GM12873 (cell line): Measurements from ENCODE around the gene CCDC170.

ENCODE experiments used
- TF ChIP-seq, protein P1 (sequence below): IDR thresholded peaks from 2 replicates; pipeline ENCODE4 v1.5.1; 2012; ENCODE audit warnings: low read depth, mild to moderate bottlenecking, moderate library complexity, low read length, control low read depth; ENCODE audit not compliant: insufficient read depth; ENCODE audit errors: missing control alignments

Gene CCDC170

DNA sequence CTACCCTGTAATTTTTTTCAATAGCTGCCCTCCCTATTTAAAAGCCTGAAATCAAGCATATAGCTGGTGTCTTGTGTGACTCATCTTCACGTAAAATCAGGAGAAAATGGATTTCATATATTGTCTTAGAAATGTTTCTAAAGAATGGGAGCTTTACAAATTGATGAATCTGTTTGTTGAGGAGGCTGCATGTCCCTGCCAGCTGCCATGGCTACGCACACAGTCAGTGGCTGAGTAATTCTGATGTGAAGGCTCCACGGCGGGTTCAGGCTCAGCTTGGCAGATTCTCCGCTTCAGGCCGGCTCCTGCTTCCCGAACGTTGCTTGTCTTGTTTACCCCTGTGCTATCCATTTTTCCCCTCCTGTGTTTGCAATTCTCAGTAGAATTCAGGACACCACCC lies 82.8 kb downstream of the CCDC170 start:
- TF ChIP-seq, protein P1, sequence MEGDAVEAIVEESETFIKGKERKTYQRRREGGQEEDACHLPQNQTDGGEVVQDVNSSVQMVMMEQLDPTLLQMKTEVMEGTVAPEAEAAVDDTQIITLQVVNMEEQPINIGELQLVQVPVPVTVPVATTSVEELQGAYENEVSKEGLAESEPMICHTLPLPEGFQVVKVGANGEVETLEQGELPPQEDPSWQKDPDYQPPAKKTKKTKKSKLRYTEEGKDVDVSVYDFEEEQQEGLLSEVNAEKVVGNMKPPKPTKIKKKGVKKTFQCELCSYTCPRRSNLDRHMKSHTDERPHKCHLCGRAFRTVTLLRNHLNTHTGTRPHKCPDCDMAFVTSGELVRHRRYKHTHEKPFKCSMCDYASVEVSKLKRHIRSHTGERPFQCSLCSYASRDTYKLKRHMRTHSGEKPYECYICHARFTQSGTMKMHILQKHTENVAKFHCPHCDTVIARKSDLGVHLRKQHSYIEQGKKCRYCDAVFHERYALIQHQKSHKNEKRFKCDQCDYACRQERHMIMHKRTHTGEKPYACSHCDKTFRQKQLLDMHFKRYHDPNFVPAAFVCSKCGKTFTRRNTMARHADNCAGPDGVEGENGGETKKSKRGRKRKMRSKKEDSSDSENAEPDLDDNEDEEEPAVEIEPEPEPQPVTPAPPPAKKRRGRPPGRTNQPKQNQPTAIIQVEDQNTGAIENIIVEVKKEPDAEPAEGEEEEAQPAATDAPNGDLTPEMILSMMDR: no peak

DNA sequence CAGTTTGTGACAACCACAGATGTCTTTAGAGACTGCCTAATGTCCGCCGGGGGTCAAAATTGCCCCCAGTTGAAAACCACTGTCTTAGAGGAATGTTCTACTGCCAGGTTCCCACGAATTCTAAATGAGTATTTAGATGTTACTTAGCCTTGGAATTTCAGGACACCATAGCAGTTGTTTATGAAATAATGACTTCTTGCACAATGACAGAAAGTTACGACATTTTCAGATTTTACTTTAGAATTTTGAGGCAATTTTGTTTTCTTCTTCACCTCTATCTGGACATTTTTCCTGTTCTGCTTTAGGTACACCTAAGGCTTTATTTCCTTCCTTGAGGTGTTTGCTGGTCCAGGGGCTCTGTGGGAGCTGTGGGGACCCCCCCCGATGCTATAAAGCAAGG lies 83.4 kb downstream of the CCDC170 start:
- TF ChIP-seq, protein P1: no peak

- TF ChIP-seq, protein P1: no peak
Measured at GRCh38 chr6:151585741-151586140, 91.9 kb downstream of the CCDC170 start.

- TF ChIP-seq, protein P1: no peak
Measured at GRCh38 chr6:151589667-151590066, 95.8 kb downstream of the CCDC170 start.

DNA sequence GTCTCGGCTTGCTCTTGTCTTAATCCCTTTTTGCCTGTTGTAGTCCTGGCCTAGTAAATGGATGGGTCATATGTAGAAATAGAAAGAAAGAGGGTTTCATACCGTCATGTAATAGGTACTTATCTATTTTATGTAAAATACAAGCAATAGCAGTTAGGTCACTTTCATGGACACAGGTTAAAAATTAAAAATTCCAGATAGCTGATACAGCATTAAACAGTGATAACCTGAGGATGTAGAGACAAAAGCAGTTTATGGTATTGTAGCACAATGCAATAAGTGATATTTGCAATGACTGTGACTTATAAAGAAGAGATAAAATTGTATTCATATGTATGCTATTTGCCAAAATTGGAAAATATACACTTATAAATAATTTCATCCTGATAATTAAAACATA lies 96.9 kb downstream of the CCDC170 start:
- TF ChIP-seq, protein P1: no peak

DNA sequence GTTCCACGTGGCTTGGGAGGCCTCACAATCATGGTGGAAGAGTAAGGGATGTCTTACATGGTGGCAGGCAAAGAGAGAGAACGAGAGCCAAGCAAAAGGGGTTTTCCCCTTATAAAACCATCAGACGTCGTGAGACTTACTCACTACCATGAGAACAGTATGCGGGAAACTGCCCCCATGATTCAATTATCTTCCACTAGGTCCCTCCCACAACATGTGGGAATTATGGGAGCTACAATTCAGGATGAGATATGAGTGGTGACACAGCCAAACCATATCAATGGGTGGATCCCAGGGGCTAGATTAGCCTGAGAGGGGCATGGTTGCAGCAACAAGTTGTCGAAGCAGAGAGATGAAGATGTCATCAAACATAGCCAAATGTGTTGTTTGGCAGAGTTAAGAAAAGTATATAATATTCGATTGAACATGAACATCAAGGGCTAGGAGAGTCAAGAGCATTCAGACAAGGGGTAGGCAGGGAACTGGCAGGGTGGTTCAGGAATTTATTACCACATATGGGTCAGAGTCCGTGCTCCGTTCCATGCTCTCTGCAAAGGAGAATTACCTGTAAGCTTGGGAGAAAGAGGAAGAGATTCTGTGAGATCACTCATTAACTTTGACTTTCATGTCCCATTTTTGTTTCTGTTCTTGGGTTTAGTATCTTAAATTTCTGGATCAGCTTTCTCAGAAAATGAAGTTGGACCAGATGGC lies 98.8 kb downstream of the CCDC170 start:
- TF ChIP-seq, protein P1: no peak

GRCh38 chr6:151609146-151609902 lies 115.5 kb downstream of the CCDC170 start:
- TF ChIP-seq, protein P1: no peak
